IPS-15b (cell line): ENCODE measurements around the gene CCDC61.

Experiments
- H3K27me3 ChIP-seq: one replicate; pipeline ENCODE4 v1.6.1; 2013; ENCODE audit warnings: low read length; ENCODE audit not compliant: control insufficient read depth, insufficient read depth
- H3K36me3 ChIP-seq: one replicate; pipeline ENCODE4 v1.6.1; 2013; ENCODE audit warnings: low read length; ENCODE audit not compliant: control insufficient read depth, insufficient read depth
- H3K4me1 ChIP-seq: one replicate; pipeline ENCODE4 v1.6.1; 2013; ENCODE audit warnings: mild to moderate bottlenecking, low read length; ENCODE audit not compliant: control insufficient read depth, insufficient read depth
- H3K4me3 ChIP-seq: one replicate; pipeline ENCODE4 v1.5.1; 2013; ENCODE audit warnings: low read depth, low read length
- H3K9ac ChIP-seq: one replicate; pipeline ENCODE4 v1.6.1; 2013; ENCODE audit warnings: low read depth, mild to moderate bottlenecking, low read length
- H3K9me3 ChIP-seq: one replicate; pipeline ENCODE4 v1.6.1; 2013; ENCODE audit warnings: mild to moderate bottlenecking, low read length; ENCODE audit not compliant: control insufficient read depth, insufficient read depth

Gene CCDC61

GRCh38 chr19:46063201-46063600 lies 67.9 kb downstream of the CCDC61 start:
- Histone ChIP-seq H3K4me1 (no peaks in the 10 kb centered on the region), H3K36me3 (no peaks in the 10 kb centered on the region), H3K27me3 (peaks cover 4% of the 10 kb centered on the region), H3K9ac (no peak overlapping the region), H3K9me3 (no peaks in the 10 kb centered on the region), H3K4me3 (no peak overlapping the region)

- H3K4me3 ChIP-seq: no peak overlapping the region
- H3K36me3 ChIP-seq: no peaks in the 10 kb centered on the region
- no peaks in the 10 kb centered on the region for H3K9me3 ChIP-seq
- H3K9ac ChIP-seq: no peak overlapping the region
- peaks cover 7% of the 10 kb centered on the region for H3K27me3 ChIP-seq
- H3K4me1 ChIP-seq: no peaks in the 10 kb centered on the region
Observed at GRCh38 chr19:46065486-46066071, 70.3 kb downstream of the CCDC61 start.

- Histone ChIP-seq H3K36me3 (no peaks in the 10 kb centered on the region), H3K27me3 (peaks cover 7% of the 10 kb centered on the region), H3K4me1 (no peaks in the 10 kb centered on the region), H3K4me3 (no peak overlapping the region), H3K9me3 (no peaks in the 10 kb centered on the region), H3K9ac (no peak overlapping the region)
Observed at GRCh38 chr19:46066471-46066870, 71.2 kb downstream of the CCDC61 start.

GRCh38 chr19:46067691-46068090 lies 72.4 kb downstream of the CCDC61 start:
- Histone ChIP-seq H3K27me3 (peaks cover 12% of the 10 kb centered on the region), H3K4me1 (no peaks in the 10 kb centered on the region), H3K4me3 (no peak overlapping the region), H3K9me3 (no peaks in the 10 kb centered on the region), H3K9ac (no peak overlapping the region), H3K36me3 (no peaks in the 10 kb centered on the region)
